GM18520 (cell line): ENCODE data around the gene SLC14A1.

ENCODE experiments used
- ATAC-seq: cut with Tn5 transposase; IDR thresholded peaks from one replicate; pipeline ENCODE4 v1.9.1; 2021; ENCODE audit not compliant: unreplicated experiment

The SLC14A1 gene

DNA sequence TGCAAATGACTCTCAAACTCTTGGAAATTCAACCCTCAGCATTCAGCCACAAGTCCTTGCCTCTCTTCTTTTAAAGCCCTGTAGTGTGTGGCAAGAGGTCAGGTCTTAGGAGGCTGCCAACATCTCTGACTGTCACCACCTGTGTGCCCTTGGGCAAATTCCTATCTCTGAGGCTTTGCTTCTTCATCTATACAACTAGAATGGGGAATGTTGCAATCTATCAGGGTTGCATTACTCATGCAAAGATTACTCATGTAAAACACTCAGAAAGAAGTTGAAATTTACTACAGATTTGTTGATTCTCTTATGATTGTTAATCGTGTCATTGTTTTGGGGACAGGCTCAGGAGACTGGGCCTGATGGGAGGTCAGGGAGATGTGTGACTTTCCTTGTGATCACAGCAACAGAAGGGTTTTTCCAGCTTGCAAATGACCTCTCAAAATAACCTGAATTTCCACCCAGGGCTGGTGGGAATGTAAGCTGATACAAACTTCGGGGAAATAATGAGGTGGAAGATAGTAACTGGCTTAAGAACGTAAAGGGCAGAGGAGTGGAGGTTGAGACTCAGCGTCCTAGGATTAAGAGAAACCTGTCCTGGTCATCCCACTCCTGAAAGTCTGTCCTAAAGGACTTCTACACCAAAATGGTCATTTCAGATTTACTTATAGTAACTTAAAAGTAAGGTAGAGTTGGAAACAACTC, 69.4 kb downstream of the SLC14A1 start:
- no peak for ATAC-seq

DNA sequence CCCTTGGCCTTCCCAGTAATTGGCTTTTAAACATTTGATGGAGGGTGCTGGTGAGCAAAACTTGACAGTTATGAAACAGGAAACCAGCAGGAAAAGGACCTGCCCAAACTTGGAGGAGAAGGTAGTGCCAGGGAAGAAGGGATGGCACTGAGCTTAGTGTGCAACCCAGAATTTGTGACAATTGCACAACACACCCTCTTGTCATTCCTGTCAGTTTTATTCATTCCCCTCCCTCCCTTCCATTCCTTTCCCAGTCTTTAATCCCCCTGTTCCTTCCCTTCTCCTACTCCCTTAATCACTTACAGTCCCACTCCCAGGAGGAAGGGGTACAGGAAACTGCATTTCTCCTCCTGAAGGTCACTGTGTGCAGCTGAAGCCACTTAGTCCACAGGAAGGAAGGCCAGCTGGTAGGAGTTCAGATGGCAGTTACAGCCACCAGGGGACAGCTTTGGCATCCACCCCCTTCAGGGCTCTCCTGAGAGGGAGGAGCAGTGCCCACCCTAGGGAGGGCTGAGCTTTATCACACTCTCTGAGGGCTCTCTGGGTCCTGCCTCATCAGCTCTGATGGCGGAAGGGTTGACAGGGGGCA, 77.5 kb downstream of the SLC14A1 start:
- no peak for ATAC-seq
